HS-5 (cell line): ENCODE results near the gene ZNF587B.
"Not testable (repeated sequence)": the region's sequence is repeated elsewhere in the genome, so short reads cannot be mapped to it uniquely, and the experiment has no call there.

Experiments used
- DNase-seq: peaks from one replicate; pipeline ENCODE4 v3.0.0-alpha.2; 2012; ENCODE audit warnings: low read depth

ZNF587B gene

DNA sequence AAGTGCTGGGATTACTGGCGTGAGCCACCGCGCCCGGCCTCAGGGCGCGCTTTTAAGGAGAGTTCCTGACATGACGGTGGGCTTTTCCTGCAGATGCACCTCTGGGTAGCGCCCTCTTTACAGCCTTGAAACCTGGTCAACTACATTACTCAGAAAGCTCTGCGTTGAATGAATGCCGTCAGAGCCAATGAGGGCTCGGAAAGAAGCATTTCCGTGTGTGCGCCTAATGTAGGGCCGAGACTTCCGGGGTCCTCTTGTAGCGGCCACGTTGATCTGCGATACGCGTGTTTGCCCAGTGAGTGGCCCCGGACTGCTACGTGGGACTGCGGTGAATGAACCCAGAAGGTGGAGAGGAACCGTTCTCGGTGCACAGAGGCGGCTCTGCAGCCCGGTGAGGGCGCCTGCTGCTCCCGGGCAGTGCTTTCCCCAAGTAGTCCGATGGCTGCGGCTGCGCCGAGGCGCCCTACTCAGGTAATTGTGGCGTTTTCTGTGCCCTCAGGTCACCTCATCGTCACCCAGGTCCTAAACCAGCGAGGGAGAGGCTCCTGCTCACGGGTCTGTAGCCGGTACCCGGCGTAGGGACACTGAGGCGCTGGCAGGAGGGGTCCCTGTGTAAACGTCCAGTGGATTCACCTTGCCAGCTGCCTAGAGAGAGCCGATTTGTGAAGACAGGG lies 10.5 kb upstream of the ZNF587B start:
- DNase-seq: peak; percentile 87

DNA sequence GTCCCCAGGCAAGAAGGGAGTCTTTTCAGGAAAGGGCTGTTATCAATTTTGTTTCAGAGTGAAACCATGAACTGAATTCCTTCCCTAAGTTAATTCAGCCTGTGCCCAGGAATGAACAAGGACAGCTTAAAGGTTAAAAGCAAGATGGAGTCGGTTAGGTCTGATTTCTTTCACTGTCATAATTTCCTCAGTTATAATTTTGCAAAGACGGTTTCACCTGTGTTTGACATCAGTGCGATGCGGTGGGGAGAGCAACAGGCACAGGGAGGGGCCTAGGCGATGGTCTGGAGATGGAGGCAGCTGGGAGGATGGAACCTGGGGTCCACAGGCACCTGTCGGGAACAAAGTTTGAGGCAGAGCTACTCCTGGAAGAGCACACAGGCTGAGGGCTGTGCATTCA lies 9.5 kb upstream of the ZNF587B start:
- no peak for DNase-seq

DNA sequence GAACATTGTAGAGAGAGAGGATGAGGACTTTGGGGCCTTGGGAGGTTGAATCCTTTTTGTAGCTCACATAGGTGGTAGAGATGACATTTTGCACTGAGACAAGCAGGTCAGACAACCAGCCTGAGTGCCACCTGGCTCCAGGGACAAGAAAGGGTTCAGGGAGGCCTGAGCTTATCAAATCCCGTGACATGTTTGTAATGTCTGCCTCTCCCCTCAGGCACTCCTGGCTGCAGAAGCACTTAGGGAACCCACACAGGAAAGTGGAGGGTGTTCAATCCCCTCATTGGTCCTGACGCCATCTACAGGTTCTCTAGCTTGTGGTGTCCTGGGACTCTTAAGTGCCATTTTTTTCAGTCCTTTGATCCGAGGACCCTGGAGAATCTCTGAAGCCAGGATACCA lies 9.0 kb upstream of the ZNF587B start:
- not testable (repeated sequence) for DNase-seq

DNA sequence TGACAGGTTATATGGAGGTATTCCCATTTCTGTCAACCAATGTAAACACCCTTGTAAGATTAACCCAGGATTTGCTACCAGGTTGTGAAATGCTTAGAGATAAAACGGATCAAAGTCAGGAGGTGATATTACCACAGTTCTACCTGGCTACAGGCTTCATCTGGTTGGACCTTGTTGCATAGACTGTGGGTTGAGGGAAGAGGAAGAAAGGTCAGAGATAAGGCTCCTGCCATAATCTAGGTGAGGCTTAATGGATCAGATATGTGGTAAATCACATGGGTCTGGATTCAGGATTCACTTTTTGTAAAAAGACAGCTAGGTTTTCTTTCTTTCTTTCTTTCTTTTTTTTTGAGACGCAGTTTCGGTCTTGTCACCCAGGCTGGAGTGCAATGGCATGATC lies 8.6 kb upstream of the ZNF587B start:
- not testable (repeated sequence) for DNase-seq

DNA sequence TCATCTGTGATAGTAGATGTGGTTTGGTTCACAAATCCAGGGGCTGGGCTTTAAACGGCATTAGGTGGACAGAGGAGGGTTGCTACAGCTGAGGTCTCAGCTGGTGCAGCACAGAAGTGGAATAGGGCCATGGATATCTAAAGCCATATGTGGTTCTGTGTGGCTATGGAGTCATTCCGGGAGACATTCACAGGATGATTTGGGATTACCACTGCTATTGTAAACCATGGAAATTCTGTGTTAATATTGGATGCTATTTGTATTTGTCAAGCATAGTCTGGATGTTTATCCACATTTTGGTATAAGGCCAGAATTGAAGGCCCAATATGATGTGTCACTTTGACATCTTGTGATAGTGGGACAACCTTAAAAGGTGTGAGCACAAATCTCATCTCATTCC lies 6.9 kb upstream of the ZNF587B start:
- not testable (repeated sequence) for DNase-seq

DNA sequence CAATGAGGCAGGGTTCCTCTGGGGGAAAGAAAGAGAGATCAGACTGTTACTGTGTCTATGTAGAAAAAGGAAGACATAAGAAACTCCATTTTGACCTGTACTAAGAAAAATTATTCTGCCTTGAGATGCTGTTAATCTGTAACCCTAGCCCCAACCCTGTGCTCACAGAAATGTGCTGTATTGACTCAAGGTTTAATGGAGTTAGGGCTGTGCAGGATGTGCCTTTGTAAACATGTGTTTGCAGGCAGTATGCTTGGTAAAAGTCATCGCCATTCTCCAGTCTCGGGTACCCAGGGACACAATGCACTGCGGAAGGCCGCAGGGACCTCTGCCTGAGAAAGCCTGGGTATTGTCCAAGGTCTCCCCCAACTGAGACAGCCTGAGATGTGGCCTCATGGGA lies 6.5 kb upstream of the ZNF587B start:
- not testable (repeated sequence) for DNase-seq

DNA sequence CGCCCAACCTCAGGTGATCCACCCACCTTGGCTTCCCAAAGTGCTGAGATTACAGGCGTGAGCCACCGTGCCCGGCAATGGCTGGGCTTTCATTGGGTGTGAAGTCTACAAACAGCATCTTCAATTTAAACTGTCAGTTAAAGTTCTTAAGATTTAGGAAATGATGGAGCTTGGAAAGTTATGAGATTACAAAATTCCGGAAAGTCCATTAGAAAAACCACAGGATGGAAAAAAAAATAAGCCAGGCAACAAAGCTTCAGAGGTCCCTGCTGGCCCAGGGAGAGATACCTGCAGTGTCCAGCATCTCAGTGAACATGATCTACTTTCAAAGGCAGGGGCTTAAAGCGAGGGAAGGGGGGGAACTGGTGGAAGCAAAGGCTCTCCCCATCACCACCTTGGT lies 4.6 kb upstream of the ZNF587B start:
- no peak for DNase-seq

DNA sequence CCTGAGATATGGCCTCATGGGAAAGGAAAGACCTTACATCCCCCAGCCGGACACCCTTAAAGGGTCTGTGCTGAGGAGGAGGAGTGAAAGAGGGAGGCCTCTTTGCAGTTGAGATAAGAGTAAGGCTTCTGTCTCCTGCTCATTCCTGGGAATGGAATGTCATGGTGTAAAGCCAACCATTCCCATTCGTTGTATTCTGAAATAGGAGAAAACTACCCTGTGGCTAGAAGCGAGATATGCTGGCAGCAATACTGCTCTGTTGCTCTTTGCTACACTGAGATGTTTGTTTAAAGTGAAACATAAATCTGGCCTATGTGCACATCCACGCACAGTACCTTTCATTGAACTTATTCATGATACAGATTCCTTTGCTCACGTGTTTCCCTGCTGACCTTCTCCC lies 783 bp upstream of the ZNF587B start:
- DNase-seq: no peak

DNA sequence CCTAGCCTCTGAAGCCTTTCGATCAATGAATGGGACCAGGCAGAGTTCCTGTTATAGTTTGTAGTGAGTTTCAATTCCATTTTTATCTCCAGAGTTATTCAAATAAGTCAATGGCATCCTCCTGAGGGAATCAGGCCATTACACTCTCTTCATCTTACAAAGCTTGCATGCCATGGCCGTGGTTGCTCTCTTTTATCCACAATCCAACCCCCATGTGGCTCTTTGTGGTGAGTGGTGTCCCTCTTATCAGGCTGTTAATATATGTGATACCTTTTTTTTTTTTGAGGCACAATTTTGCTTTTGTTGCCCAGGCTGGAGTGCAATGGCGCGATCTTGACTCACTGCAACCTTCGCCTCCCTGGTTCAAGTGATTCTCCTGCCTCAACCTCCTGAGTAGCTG lies 6.9 kb downstream of the ZNF587B start:
- not testable (repeated sequence) for DNase-seq

DNA sequence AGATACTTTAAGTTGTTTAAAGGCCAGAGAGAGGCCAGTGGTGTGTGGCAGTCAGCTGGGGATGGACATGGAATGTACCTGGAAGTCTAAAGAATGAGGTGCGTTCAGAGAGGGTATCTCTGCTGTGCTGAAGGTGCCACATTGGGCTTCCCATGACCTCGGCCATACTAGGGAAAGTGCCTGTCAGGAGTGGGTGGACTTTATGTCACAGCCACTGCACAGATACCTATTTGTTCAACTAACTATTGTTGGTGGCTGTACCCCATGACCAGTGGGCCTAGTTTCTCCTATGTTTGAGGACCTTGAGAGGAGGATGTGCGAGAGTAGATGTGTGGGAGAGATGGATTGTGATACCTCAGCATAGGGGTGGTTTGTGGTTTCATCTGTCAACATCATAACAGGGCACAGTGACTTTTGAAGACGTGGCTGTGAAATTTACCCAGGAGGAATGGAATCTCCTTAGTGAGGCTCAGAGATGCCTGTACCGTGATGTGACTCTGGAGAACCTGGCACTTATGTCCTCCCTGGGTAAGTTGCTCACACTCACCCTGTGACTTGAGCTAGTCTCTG lies 8.6 kb downstream of the ZNF587B start:
- not testable (repeated sequence) for DNase-seq

DNA sequence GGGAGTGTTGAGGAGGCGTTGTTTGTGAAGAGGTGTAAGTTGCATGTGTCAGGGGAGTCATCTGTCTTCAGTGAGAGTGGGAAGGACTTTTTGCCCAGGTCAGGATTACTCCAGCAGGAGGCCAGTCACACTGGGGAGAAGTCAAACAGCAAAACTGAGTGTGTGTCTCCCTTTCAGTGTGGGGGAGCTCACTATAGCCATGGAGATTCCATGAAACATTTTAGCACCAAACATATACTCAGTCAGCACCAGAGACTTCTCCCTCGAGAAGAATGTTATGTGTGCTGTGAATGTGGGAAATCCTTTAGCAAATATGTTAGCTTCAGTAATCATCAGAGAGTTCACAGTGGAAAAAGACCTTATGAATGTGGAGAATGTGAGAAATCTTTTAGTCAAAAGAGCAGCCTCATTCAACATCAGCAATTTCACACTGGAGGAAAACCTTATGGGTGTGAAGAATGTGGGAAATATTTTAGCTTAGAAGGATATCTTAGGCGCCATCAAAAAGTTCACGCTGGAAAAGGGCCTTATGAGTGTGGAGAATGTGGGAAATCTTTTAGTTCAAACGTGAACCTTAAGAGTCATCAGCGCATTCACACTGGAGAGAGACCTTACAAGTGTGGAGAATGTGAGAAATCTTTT lies 11.1 kb downstream of the ZNF587B start:
- no peak for DNase-seq

DNA sequence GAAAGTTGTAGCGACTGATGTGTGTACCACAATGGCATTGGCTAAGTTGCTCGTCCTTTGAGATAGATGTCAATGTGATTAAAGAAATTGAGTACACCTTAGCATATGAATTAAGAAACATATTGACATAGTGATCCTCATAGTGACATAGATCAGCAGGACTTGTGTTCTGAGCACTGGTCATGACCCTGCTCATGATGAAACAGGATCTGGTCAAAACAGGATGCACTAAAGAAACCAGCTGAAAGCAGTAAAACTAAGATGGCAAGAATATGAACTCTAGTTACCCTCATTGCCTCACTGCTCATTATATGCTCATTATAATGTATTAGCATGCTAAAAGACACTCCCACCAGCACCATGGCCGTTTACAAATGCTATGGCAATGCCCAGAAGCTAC lies 17.1 kb downstream of the ZNF587B start:
- not testable (repeated sequence) for DNase-seq

DNA sequence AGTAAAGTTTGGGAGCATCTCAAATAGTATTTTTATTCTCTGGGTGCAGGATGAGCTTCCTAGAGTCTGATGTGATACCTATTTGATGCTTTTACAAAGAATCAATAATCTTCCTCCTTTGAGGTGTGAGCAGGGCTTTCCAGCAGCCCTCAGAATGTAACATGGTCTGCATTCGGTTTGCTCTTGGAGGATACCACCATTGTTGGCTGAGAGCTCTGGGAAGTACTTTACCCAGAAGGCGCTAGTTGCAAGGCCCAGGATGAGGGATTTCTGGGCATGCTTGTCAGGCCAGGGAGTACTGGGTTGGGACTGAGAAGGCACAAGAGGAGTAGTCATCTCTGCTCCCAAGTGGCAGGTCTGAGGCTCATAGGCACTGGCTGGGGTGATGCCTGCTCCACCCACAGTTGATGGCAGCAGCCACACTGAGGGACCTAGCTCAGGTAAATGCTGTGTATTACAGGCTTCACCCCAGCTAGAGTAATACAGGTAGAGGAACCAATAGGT lies 19.1 kb downstream of the ZNF587B start:
- not testable (repeated sequence) for DNase-seq

DNA sequence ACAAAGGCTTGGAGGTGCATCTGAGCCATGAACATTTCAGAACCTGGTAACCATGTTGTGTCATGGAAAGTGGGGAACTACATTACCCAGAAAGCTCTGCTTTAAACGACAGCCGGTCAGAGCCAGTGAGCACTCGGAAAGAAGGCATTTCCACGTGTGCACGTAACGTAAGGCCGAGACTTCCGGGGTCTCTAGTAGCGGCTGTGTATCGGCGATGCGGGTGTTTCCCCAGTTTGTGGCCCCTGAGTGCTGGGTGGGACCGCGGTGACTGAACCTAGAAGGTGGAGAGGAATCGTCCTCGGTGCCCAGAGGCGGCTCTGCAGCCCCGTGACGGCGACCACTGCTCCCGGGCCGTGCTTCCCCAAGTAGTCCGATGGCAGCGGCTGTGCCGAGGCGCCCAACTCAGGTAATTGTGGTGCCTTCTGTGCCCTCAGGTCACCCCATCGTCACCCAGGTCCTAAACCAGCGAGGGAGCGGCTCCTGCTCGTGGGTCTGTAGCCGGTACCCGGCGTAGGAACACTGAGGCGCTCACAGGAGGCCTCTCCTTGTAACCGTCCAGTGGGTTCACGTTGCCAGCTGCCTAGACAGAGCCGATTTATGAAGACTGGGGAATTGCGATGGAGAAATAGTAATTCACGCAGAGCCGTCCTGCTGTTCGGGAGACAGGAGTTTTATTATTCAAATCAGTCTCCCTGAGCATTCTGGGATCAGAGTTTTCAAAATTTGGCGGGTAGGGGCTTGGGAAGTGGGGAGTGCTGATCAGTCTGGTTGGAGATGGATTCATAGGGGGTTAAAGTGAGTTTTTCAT lies 19.8 kb downstream of the ZNF587B start, which contains the start of gene ZNF587:
ZNF587 (plus strand) TSS at position 194 of the 808 bp plus-strand sequence; CDS start at position 374, 180 bp downstream.
- DNase-seq: peak; percentile 48

DNA sequence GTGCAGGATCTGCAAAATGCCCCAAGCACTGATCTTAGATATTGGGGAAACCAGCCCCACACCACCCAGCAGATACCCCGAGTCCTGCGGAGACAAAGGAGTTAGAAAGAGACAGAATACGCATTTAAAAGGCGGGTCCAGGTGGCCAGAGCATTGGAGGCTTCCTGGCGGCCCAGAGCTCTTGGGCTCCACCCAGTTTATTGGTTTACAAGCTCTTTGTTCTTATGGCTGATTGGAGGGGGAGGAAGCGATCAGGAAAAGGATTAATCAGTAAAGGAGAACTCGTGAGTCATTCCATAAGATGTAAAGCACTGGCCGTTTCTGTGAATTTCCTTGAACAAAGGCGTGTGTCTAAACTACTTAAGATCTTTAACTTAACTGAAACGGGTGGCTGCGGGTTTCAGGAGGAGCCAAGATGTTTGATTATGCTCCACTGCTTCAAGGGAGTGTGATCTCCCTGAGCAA lies 20.5 kb downstream of the ZNF587B start:
- DNase-seq: no peak

DNA sequence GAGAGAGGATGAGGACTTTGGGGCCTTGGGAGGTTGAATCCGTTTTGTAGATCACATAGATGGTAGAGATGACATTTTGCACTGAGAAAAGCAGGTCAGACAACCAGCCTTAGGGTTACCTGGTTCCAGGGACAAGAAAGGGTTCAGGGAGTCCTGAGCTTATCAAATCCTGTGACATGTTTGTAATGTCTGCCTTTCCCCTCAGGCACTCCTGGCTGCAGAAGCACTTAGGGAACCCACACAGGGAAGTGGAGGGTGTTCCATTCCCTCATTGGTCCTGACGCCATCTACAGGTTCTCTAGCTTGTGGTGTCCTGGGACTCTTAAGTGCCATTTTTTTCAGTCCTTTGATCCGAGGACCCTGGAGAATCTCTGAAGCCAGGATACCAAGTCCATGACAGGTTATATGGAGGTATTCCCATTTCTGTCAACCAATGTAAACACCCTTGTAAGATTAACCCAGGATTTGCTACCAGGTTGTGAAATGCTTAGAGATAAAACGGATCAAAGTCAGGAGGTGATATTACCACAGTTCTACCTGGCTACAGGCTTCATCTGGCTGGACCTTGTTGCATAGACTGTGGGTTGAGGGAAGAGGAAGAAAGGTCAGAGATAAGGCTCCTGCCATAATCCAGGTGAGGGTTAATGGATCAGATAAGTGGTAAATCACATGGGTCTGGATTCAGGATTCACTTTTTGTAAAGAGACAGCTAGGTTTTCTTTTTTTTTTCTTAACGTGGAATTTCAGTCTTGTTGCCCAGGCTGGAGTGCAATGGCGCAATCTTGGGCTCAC lies 21.9 kb downstream of the ZNF587B start:
- not testable (repeated sequence) for DNase-seq

DNA sequence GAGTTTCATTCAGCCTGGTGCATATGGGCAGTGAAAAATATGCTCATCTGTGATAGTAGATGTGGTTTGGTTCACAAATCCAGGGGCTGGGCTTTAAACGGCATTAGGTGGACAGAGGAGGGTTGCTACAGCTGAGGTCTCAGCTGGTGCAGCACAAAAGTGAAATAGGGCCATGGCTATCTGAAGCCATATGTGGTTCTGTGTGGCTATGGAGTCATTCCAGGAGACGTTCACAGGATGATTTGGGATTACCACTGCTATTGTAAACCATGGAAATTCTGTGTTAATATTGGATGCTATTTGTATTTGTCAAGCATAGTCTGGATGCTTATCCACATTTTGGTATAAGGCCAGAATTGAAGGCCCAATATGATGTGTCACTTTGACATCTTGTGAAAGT lies 24.0 kb downstream of the ZNF587B start:
- DNase-seq: not testable (repeated sequence)

DNA sequence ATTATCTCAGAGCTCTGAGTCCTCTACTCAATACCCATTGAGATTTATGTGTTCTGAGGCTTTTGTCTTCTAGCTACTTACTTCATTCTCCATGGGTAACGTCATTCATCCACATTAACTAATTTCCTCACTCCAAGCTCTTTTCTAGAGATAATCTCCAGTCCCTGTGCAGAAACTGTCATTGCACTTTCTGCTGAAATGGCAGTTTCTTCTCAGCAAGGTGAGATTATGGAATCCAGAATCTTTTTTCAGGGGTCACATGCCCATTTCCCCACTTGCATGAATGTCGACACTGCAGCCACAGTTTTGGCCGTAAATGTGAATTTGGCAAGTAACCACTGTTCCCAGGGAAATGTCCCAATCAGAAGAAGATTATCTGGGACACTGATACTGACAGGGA lies 32.3 kb downstream of the ZNF587B start:
- DNase-seq: not testable (repeated sequence)

DNA sequence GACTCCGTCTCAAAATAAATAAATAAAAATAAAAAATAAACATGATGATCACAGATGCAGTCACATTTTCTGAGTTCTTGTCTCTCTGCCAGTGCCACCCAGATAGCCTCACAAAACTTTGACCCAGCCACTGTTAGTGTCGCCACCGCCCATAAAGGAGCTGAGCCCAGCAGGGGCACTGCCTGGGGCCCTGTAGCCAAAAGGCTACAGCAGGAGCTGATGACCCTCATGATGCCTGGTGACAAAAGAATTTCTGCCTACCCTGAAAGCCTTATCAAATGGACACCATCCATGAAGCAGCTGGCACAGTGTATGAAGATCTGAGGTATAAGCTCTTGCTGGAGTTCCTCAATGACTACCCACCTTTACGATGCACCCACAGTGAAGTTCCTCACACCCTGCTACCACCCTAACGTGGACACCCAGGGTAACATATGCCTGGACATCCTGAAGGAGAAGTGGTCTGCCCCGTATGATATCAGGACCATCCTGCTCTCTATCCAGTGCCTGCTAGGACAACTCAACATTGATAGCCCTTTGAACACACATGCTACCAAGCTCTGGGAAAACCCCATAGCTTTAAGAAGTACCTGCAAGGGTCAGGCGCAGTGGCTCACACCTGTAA lies 37.9 kb downstream of the ZNF587B start:
- DNase-seq: no peak

DNA sequence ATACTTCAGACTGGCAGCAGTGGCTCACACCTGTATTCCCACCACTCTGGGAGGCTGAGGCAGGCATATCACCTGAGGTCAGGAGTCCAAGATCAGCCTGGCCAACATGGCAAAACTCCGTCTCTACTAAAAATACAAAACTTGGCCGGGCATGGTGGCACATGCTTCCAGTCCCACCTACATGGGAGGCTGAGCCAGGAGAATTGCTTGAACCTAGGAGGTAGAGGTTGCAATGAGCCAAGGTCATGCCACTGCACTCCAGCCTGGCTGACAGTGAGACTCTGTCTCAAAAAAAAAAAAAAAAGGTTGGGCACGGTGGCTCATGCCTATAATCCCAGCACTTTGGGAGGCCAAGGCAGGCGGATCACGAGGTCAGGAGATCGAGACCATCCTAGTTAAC lies 39.6 kb downstream of the ZNF587B start:
- not testable (repeated sequence) for DNase-seq

DNA sequence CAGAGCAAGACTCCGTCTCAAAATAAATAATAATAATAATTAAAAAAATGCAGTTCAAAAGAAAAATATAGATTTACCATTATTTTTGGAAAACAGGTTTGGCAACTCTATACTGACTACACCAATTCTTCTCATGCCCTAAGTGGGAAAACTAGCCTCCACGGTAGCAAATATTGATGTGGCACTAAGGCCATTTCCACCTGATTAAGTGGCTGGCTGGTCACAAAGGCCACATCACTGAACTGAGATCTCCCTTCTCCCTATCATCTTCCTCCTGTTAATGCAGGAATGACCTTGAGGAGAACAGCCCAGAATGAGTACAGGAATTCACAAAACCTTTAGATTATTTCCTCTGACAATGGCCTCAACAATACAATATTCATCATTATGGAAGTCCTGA lies 40.1 kb downstream of the ZNF587B start:
- no peak for DNase-seq
